Endothelial cell of umbilical vein (primary cell): ENCODE data around the gene CWC27. TPM values are rescaled to one million over a fixed set of nuclear protein-coding genes. Genes with fewer than 3 reads are reported as not detected.

Source experiments
- BruUV-seq: library from RNA; stranded (reverse); fragments of 400-500 nt; replicated peaks from 2 replicates; lab custom pipeline; 2021; lab: Mats Ljungman, UMichigan
- CTCF ChIA-PET: fragments of 300-600, 350-600 bp; sonication (Branson Sonifier 250); formaldehyde crosslinking; loops from one replicate; lab custom pipeline; 2021; ENCODE audit warnings: antibody characterized with exemption, inconsistent platforms; lab: Charles Lee
- POLR2A ChIA-PET: fragments of 300-600, 350-600 bp; sonication (Branson Sonifier 250); formaldehyde crosslinking; loops from one replicate; lab custom pipeline; 2021; ENCODE audit warnings: antibody characterized with exemption, inconsistent platforms; lab: Charles Lee
- DNase-seq: peaks from one replicate; pipeline ENCODE4 v3.0.0-alpha.2; 2011; ENCODE audit warnings: low read depth, low spot score
- FAIRE-seq: peaks from 2 replicates; lab custom pipeline; 2011; peaks lifted over from hg19 to GRCh38; lab: Jason Lieb, UNC
- H2AFZ ChIP-seq: 2 replicates; pipeline ENCODE4 v1.6.0; 2012; ENCODE audit warnings: low read depth, low read length, control low read depth, inconsistent platforms
- H3K27ac ChIP-seq: 2 replicates; pipeline ENCODE4 v1.5.1; 2011; ENCODE audit warnings: low read depth, mild to moderate bottlenecking, control low read depth, low read length, moderate library complexity; ENCODE audit not compliant: insufficient read depth
- H3K27me3 ChIP-seq, 2 experiments: 2 replicates each; pipeline versions ENCODE4 v1.6.0 to v1.6.1; 2011; ENCODE audit warnings: low read length in 2 of 2, mixed read lengths in 1 of 2; ENCODE audit not compliant: control insufficient read depth in 2 of 2, insufficient read depth in 2 of 2
- H3K36me3 ChIP-seq, 2 experiments: 2 replicates in 1 of 2; 3 replicates in 1 of 2; pipeline ENCODE4 v1.5.1; 2011; ENCODE audit warnings: low read length in 2 of 2, mild to moderate bottlenecking in 1 of 2, moderate library complexity in 1 of 2; ENCODE audit not compliant: control insufficient read depth in 2 of 2, insufficient read depth in 2 of 2; ENCODE audit errors: extremely low read depth in 1 of 2
- H3K4me1 ChIP-seq: 3 replicates; pipeline ENCODE4 v1.5.1; 2011; ENCODE audit warnings: mild to moderate bottlenecking, low read length; ENCODE audit not compliant: control insufficient read depth, insufficient read depth; ENCODE audit errors: extremely low read depth
- H3K4me2 ChIP-seq: 2 replicates; pipeline ENCODE4 v1.6.1; 2011; ENCODE audit warnings: low read length, control low read depth, mixed read lengths; ENCODE audit not compliant: insufficient read depth
- H3K4me3 ChIP-seq, 3 experiments: fragments of 200-600 bp in 1 of 3; sonication (generic), shearing (Covaris generic) in 1 of 3; replicated peaks in 1 of 3; 2 replicates each; pipeline ENCODE4 v1.5.1; 2011 to 2016; ENCODE audit warnings: control low read depth in 3 of 3, low read length in 3 of 3, mild to moderate bottlenecking in 2 of 3, inconsistent platforms in 1 of 3, low read depth in 1 of 3, moderate library complexity in 1 of 3; ENCODE audit not compliant: insufficient read depth in 1 of 3
- H3K79me2 ChIP-seq: 2 replicates; pipeline ENCODE4 v1.6.0; 2012; ENCODE audit warnings: low read length, inconsistent platforms; ENCODE audit not compliant: control insufficient read depth, insufficient read depth
- H3K9ac ChIP-seq: replicated peaks from 2 replicates; pipeline ENCODE3; 2011; ENCODE audit warnings: low read length, control low read depth; ENCODE audit not compliant: insufficient read depth; ENCODE audit errors: extremely low read depth
- H3K9me1 ChIP-seq: replicated peaks from 3 replicates; pipeline ENCODE4 v1.6.0; 2011; ENCODE audit warnings: mild to moderate bottlenecking, low read length; ENCODE audit not compliant: control insufficient read depth, insufficient read depth; ENCODE audit errors: extremely low read depth
- H3K9me3 ChIP-seq: replicated peaks from 2 replicates; pipeline ENCODE4 v1.5.1; 2012; ENCODE audit warnings: low read length, inconsistent platforms; ENCODE audit not compliant: control insufficient read depth, insufficient read depth
- H4K20me1 ChIP-seq: replicated peaks from 2 replicates; pipeline ENCODE3; 2011; ENCODE audit warnings: mild to moderate bottlenecking, low read length; ENCODE audit not compliant: control insufficient read depth, insufficient read depth; ENCODE audit errors: extremely low read depth
- CTCF ChIP-seq, 2 donors: IDR thresholded peaks; 1 replicate in 1 of 2; 2 replicates in 1 of 2; pipeline ENCODE4 v1.5.1; 2011; ENCODE audit warnings: low read length in 2 of 2, mild to moderate bottlenecking in 2 of 2, moderate library complexity in 2 of 2, control low read depth in 1 of 2, inconsistent platforms in 1 of 2, low read depth in 1 of 2; ENCODE audit not compliant: insufficient read depth in 1 of 2; ENCODE audit errors: extremely low read depth in 1 of 2
- EZH2 ChIP-seq: IDR thresholded peaks from 2 replicates; pipeline ENCODE4 v1.6.1; 2012; ENCODE audit warnings: borderline replicate concordance, low read depth, mild to moderate bottlenecking, moderate library complexity, low read length, inconsistent platforms; ENCODE audit not compliant: severe bottlenecking
- FOS ChIP-seq: IDR thresholded peaks from 2 replicates; pipeline ENCODE4 v1.6.1; 2011; ENCODE audit warnings: mild to moderate bottlenecking, low read length, moderate library complexity, borderline replicate concordance; ENCODE audit not compliant: insufficient read depth
- GATA2 ChIP-seq: IDR thresholded peaks from 2 replicates; pipeline ENCODE4 v1.7.0; 2011; ENCODE audit warnings: low read depth, mild to moderate bottlenecking, moderate library complexity, mixed read lengths, low read length; ENCODE audit not compliant: insufficient read length, insufficient read depth
- JUN ChIP-seq: IDR thresholded peaks from 2 replicates; pipeline ENCODE4 v1.6.1; 2011; ENCODE audit warnings: borderline replicate concordance, low read depth; ENCODE audit not compliant: insufficient read length, insufficient read depth
- MAX ChIP-seq: IDR thresholded peaks from 2 replicates; pipeline ENCODE4 v1.6.1; 2011; ENCODE audit not compliant: insufficient read depth, insufficient read length
- MYC ChIP-seq: IDR thresholded peaks from one replicate; pipeline ENCODE4 v1.6.1; 2011; ENCODE audit warnings: mild to moderate bottlenecking, low read depth, low read length
- POLR2A ChIP-seq: IDR thresholded peaks from 2 replicates; pipeline ENCODE4 v1.6.1; 2012; ENCODE audit warnings: low read depth, mild to moderate bottlenecking, control low read depth, low read length
- POLR2AphosphoS5 ChIP-seq: IDR thresholded peaks from 2 replicates; pipeline ENCODE4 v1.6.1; 2012; ENCODE audit warnings: low read depth, mild to moderate bottlenecking, control low read depth, low read length, moderate library complexity; ENCODE audit not compliant: insufficient read depth
- dilution Hi-C: fragments of 300-500 bp; cut with MboI; formaldehyde crosslinking; loops from one replicate; pipeline ENCODE4 v1.15.0; 2019; ENCODE audit warnings: low sequenced_read_pairs; ENCODE audit not compliant: extremely low pct_ligation_motif_present
- intact Hi-C: fragments of 100-400 bp; cut with micrococcal nuclease; formaldehyde crosslinking; loops from one replicate; pipeline ENCODE4 v1.10.0; 2022
- polyA plus RNA-seq, 4 experiments: library from polyadenylated mRNA; depleted of rRNA in 3 of 4; stranded (reverse) in 3 of 4; unstranded in 1 of 4; fragments of >200 nt; gene quantifications; 2 replicates each; pipeline versions ENCODE4 v1.2.1 to v1.2.3, GENCODE V29; 2011 to 2012; ENCODE audit warnings: missing spikeins in 1 of 4
- total RNA-seq: library from RNA; stranded (reverse); gene quantifications from 2 replicates; pipeline ENCODE4 v1.2.3, GENCODE V29; 2021

The CWC27 gene
- total and polyA plus RNA-seq, 2 donors (not counting 3 experiments of a cell fraction or from before 2014, with no cell fraction given): 11.9 to 23.8 TPM

DNA sequence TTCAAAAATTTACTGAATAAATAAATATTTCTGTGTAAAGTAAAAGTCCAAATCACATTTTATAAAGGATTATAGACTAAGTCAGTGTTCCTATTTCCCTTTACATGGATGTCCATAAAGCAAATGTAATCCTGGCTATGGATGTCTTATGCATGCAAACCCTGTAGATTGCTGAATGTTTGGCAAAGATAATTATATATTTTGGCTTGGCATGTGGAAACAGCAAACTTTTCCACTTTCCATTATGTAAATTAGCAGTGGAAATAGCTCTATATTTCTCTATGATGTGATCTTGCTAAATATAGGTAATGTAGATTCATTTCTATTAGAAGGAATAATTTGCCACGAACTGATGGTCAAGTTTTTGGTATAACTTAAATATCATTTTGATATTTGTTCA lies 66.5 kb downstream of the CWC27 start:
- POLR2A ChIA-PET: no interaction called here

More for the DNA sequence above, 66.5 kb downstream of the CWC27 start:
- Histone ChIP-seq H3K36me3 (no peaks in the 10 kb centered on the region), H3K4me1 (peaks cover 46% of the 10 kb centered on the region), H3K27me3 (no peaks in the 10 kb centered on the region), H3K9ac (no peak overlapping the region), H3K9me3 (no peaks in the 10 kb centered on the region), H3K4me2 (no peak overlapping the region), H4K20me1 (no peaks in the 10 kb centered on the region), H3K9me1 (no peaks in the 10 kb centered on the region), H2AFZ (no peak overlapping the region), H3K4me3 (no peak overlapping the region), H3K27ac (no peak overlapping the region), H3K79me2 (no peaks in the 10 kb centered on the region)
- CTCF ChIA-PET: interaction anchor here (0.6 kb wide), 1 partner anchor 24 kb away, joined by 3 read pairs; no protein-coding TSS in a partner anchor
- dilution Hi-C loops (no loop called here), intact Hi-C loops (no loop called here)
- TF ChIP-seq MYC (no peak), MAX (no peak), EZH2 (no peak), JUN (no peak), GATA2 (no peak), CTCF (IDR thresholded peaks at IDR 0.05; ENCODE audit: extremely low read depth in 1 of 2, insufficient read depth in 1 of 2, low read depth in 1 of 2, low read length in 2 of 2) (no peak), FOS (no peak), POLR2A (no peak), POLR2AphosphoS5 (no peak)
- DNase-seq: peak; percentile 11
- BruUV-seq: no TSS peak
- no peak for FAIRE-seq
